HepG2 (cell line): ENCODE measurements around the gene IKZF4. TPM values are rescaled to one million over a fixed set of nuclear protein-coding genes. Genes with fewer than 3 reads are reported as not detected.
A peak's percentile ranks its signal among the peaks of the same experiment; 100 is the strongest.

Experiments used
- HNRNPLL ChIP-seq: fragments of 200-400 bp; formaldehyde crosslinking; IDR thresholded peaks from 2 replicates; pipeline ENCODE4 v1.6.1; 2017; ENCODE audit warnings: mild to moderate bottlenecking, low read depth, low read length; ENCODE audit not compliant: poor library complexity, severe bottlenecking
- HOXA7 ChIP-seq: sonication (generic); formaldehyde crosslinking; IDR thresholded peaks from 2 replicates; pipeline ENCODE4 v1.8.1; 2022; ENCODE audit warnings: mild to moderate bottlenecking, missing genetic modification reagents, moderate library complexity
- RAD21 ChIP-seq: fragments of 450-650 bp; formaldehyde crosslinking; IDR thresholded peaks from 2 replicates; pipeline ENCODE4 v1.5.0; 2020; ENCODE audit warnings: mild to moderate bottlenecking
- RNF2 ChIP-seq: fragments of 450-650 bp; conservative IDR thresholded peaks from 2 replicates; pipeline ENCODE4 v1.6.1; 2016; ENCODE audit warnings: low read depth
- SIN3A ChIP-seq: IDR thresholded peaks from 2 replicates; pipeline ENCODE4 v1.6.1; 2011; ENCODE audit warnings: low read depth, mild to moderate bottlenecking, control low read depth, low read length, borderline replicate concordance
- SSRP1 ChIP-seq: IDR thresholded peaks from 2 replicates; pipeline ENCODE4 v1.6.1; 2016; ENCODE audit warnings: control low read depth
- U2AF1 ChIP-seq: fragments of 200-400 bp; formaldehyde crosslinking; optimal IDR thresholded peaks from 2 replicates; pipeline ENCODE3; 2017; ENCODE audit warnings: mild to moderate bottlenecking, low read depth, low read length
- ZMAT3 ChIP-seq: sonication (generic); formaldehyde crosslinking; conservative IDR thresholded peaks from 2 replicates; pipeline ENCODE4 v1.7.0; 2021; ENCODE audit warnings: missing genetic modification reagents
- ZNF10 ChIP-seq: sonication (generic); formaldehyde crosslinking; IDR thresholded peaks from 2 replicates; pipeline ENCODE4 v1.4.0; 2020; ENCODE audit warnings: mild to moderate bottlenecking, low read depth, missing genetic modification reagents, borderline replicate concordance
- ZNF205 ChIP-seq: IDR thresholded peaks from 2 replicates; pipeline ENCODE4 v1.6.1; 2018; ENCODE audit warnings: missing biosample characterization, missing genetic modification reagents
- ZNF510 ChIP-seq: sonication (generic); formaldehyde crosslinking; IDR thresholded peaks from 2 replicates; pipeline ENCODE4 v1.4.0; 2020; ENCODE audit warnings: low read depth, mild to moderate bottlenecking, missing genetic modification reagents
- ZNF549 ChIP-seq: sonication (generic); formaldehyde crosslinking; IDR thresholded peaks from 2 replicates; pipeline ENCODE4 v1.5.0; 2020; ENCODE audit warnings: missing genetic modification reagents
- ZNF879 ChIP-seq: sonication (generic); formaldehyde crosslinking; IDR thresholded peaks from 2 replicates; pipeline ENCODE4 v1.8.1; 2023; ENCODE audit warnings: missing genetic modification reagents
- polyA plus RNA-seq, 8 experiments: library from polyadenylated mRNA; depleted of rRNA in 3 of 8; stranded (reverse) in 7 of 8; unstranded in 1 of 8; fragments of >200 nt; fragmentation: Illumina TruSeq in 4 of 8; extraction: Trizol in 4 of 8; gene quantifications; 2 replicates each; pipeline versions ENCODE4 v1.2.1 to v1.2.3, GENCODE V29; 2011 to 2016; ENCODE audit warnings: low read depth in 4 of 8, missing spikeins in 1 of 8, mixed read lengths in 1 of 8; ENCODE audit not compliant: insufficient read depth in 1 of 8
- total RNA-seq, 5 experiments: library from RNA; depleted of rRNA; stranded (reverse); fragments of >200 nt; fragmentation: Illumina TruSeq; extraction: Trizol; gene quantifications; 2 replicates each; pipeline ENCODE4 v1.2.3, GENCODE V29; 2016; ENCODE audit warnings: low read depth in 1 of 5
- TF ChIP-seq, protein P1 (sequence below): sonication (generic); formaldehyde crosslinking; IDR thresholded peaks from 2 replicates; pipeline ENCODE4 v1.8.0; 2022; ENCODE audit warnings: mild to moderate bottlenecking, missing genetic modification reagents
- TF ChIP-seq, protein P2 (sequence below): sonication (generic); formaldehyde crosslinking; IDR thresholded peaks from 2 replicates; pipeline ENCODE4 v1.9.0; 2021; ENCODE audit warnings: missing genetic modification reagents, borderline replicate concordance
- TF ChIP-seq, protein P3 (sequence below): sonication (generic); formaldehyde crosslinking; IDR thresholded peaks from 2 replicates; pipeline ENCODE4 v1.5.0; 2020; ENCODE audit warnings: missing genetic modification reagents
- TF ChIP-seq, protein P4 (sequence below): sonication (generic); formaldehyde crosslinking; IDR thresholded peaks from 2 replicates; pipeline ENCODE4 v1.5.0; 2020; ENCODE audit warnings: missing genetic modification reagents
- TF ChIP-seq, protein P5 (sequence below): sonication (generic); formaldehyde crosslinking; conservative IDR thresholded peaks from 2 replicates; pipeline ENCODE4 v1.8.0; 2022; ENCODE audit warnings: missing genetic modification reagents
- TF ChIP-seq, protein P6 (sequence below): IDR thresholded peaks from 2 replicates; pipeline ENCODE4 v1.6.1; 2012; ENCODE audit warnings: low read length, improper control_type of control experiment

The IKZF4 gene
- total and polyA plus RNA-seq, 2 of the 13 experiments (the other 11 are each of a cell fraction or from before 2014, with no cell fraction given) = 0.58 to 2.2 TPM

DNA sequence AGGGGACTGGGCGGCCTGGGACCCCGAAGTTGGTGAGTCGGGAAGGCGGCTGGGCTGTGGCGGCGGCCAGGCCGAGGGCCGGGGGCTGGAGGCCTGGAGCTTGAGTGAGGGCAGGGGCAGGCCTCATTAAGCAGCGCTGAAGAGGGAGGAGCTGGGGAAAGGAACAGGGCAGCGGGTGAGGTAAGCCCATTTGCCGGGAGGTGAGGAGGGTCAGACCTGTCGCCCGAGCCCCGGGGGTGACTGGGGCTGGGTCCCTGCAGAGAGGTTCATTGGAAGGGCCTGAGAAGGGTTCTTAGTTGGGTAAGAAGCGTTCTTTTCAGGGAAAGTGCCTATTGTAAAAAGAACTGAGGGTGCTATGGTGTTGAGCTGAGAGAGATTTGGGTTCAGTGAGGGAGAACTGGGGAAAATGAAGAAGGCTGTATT lies 46.5 kb upstream of the IKZF4 start (continued):
- TF ChIP-seq, protein P1, sequence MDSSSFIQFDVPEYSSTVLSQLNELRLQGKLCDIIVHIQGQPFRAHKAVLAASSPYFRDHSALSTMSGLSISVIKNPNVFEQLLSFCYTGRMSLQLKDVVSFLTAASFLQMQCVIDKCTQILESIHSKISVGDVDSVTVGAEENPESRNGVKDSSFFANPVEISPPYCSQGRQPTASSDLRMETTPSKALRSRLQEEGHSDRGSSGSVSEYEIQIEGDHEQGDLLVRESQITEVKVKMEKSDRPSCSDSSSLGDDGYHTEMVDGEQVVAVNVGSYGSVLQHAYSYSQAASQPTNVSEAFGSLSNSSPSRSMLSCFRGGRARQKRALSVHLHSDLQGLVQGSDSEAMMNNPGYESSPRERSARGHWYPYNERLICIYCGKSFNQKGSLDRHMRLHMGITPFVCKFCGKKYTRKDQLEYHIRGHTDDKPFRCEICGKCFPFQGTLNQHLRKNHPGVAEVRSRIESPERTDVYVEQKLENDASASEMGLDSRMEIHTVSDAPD = no peak
- TF ChIP-seq SSRP1 = no peak
- no peak for TF ChIP-seq ZNF510 (CRISPR knock-in tag)
- no peak for TF ChIP-seq ZNF549 (CRISPR knock-in tag)
- no peak for TF ChIP-seq RNF2
- no peak for TF ChIP-seq HNRNPLL
- TF ChIP-seq, protein P2, sequence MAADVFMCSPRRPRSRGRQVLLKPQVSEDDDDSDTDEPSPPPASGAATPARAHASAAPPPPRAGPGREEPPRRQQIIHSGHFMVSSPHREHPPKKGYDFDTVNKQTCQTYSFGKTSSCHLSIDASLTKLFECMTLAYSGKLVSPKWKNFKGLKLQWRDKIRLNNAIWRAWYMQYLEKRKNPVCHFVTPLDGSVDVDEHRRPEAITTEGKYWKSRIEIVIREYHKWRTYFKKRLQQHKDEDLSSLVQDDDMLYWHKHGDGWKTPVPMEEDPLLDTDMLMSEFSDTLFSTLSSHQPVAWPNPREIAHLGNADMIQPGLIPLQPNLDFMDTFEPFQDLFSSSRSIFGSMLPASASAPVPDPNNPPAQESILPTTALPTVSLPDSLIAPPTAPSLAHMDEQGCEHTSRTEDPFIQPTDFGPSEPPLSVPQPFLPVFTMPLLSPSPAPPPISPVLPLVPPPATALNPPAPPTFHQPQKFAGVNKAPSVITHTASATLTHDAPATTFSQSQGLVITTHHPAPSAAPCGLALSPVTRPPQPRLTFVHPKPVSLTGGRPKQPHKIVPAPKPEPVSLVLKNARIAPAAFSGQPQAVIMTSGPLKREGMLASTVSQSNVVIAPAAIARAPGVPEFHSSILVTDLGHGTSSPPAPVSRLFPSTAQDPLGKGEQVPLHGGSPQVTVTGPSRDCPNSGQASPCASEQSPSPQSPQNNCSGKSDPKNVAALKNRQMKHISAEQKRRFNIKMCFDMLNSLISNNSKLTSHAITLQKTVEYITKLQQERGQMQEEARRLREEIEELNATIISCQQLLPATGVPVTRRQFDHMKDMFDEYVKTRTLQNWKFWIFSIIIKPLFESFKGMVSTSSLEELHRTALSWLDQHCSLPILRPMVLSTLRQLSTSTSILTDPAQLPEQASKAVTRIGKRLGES (CRISPR knock-in tag) = no peak
- TF ChIP-seq, protein P3, sequence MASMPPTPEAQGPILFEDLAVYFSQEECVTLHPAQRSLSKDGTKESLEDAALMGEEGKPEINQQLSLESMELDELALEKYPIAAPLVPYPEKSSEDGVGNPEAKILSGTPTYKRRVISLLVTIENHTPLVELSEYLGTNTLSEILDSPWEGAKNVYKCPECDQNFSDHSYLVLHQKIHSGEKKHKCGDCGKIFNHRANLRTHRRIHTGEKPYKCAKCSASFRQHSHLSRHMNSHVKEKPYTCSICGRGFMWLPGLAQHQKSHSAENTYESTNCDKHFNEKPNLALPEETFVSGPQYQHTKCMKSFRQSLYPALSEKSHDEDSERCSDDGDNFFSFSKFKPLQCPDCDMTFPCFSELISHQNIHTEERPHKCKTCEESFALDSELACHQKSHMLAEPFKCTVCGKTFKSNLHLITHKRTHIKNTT (CRISPR knock-in tag) = no peak
- TF ChIP-seq, protein P4, sequence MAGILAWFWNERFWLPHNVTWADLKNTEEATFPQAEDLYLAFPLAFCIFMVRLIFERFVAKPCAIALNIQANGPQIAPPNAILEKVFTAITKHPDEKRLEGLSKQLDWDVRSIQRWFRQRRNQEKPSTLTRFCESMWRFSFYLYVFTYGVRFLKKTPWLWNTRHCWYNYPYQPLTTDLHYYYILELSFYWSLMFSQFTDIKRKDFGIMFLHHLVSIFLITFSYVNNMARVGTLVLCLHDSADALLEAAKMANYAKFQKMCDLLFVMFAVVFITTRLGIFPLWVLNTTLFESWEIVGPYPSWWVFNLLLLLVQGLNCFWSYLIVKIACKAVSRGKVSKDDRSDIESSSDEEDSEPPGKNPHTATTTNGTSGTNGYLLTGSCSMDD (CRISPR knock-in tag) = no peak
- TF ChIP-seq HOXA7 (CRISPR knock-in tag) = no peak
- TF ChIP-seq ZMAT3 (CRISPR knock-in tag) = no peak
- TF ChIP-seq, protein P5, sequence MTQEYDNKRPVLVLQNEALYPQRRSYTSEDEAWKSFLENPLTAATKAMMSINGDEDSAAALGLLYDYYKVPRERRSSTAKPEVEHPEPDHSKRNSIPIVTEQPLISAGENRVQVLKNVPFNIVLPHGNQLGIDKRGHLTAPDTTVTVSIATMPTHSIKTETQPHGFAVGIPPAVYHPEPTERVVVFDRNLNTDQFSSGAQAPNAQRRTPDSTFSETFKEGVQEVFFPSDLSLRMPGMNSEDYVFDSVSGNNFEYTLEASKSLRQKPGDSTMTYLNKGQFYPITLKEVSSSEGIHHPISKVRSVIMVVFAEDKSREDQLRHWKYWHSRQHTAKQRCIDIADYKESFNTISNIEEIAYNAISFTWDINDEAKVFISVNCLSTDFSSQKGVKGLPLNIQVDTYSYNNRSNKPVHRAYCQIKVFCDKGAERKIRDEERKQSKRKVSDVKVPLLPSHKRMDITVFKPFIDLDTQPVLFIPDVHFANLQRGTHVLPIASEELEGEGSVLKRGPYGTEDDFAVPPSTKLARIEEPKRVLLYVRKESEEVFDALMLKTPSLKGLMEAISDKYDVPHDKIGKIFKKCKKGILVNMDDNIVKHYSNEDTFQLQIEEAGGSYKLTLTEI = no peak
- TF ChIP-seq, protein P6, sequence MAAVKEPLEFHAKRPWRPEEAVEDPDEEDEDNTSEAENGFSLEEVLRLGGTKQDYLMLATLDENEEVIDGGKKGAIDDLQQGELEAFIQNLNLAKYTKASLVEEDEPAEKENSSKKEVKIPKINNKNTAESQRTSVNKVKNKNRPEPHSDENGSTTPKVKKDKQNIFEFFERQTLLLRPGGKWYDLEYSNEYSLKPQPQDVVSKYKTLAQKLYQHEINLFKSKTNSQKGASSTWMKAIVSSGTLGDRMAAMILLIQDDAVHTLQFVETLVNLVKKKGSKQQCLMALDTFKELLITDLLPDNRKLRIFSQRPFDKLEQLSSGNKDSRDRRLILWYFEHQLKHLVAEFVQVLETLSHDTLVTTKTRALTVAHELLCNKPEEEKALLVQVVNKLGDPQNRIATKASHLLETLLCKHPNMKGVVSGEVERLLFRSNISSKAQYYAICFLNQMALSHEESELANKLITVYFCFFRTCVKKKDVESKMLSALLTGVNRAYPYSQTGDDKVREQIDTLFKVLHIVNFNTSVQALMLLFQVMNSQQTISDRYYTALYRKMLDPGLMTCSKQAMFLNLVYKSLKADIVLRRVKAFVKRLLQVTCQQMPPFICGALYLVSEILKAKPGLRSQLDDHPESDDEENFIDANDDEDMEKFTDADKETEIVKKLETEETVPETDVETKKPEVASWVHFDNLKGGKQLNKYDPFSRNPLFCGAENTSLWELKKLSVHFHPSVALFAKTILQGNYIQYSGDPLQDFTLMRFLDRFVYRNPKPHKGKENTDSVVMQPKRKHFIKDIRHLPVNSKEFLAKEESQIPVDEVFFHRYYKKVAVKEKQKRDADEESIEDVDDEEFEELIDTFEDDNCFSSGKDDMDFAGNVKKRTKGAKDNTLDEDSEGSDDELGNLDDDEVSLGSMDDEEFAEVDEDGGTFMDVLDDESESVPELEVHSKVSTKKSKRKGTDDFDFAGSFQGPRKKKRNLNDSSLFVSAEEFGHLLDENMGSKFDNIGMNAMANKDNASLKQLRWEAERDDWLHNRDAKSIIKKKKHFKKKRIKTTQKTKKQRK = no peak
- 0 out of 2 replicates have a peak, but pooled peaks have one; percentile 8 for TF ChIP-seq ZNF205 (CRISPR knock-in tag)
- TF ChIP-seq RAD21 (CRISPR knock-in tag) = no peak
- TF ChIP-seq ZNF879 (CRISPR knock-in tag) = no peak
- no peak for TF ChIP-seq ZNF10 (CRISPR knock-in tag)
- peak; percentile 60 for TF ChIP-seq U2AF1
- TF ChIP-seq SIN3A = peak; percentile 9; the same call in 1 of the 2 replicates
